Measurements from ENCODE around the gene CYP1A2.

The CYP1A2 gene

DNA sequence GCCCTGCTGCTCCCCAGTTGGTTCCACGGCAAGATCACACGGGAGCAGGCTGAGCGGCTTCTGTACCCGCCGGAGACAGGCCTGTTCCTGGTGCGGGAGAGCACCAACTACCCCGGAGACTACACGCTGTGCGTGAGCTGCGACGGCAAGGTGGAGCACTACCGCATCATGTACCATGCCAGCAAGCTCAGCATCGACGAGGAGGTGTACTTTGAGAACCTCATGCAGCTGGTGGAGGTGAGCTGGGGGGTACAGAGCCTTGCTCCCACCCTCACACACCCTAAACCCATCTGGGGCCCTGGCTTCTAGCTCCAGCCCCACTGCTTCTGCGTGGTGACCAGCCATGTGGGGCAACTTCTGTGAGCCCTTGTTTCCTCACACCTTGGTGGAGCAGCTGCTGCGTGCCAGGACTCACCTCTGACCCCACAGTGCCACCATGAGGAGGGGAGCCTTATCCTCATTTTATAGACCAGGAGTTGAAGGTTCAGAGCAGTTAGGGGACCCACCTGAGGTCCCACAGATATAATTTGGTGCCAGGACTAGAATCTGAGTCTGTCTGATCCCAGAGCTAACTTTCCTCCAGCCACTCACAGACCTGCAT lies 50.7 kb downstream of the CYP1A2 start:
- Histone ChIP-seq H3K79me1 (ENCODE audit: low read length) (peaks cover 2% of the 10 kb centered on the region), H4K8ac (ENCODE audit: low read depth, low read length) (no peak overlapping the region), H4K5ac (ENCODE audit: low read length) (no peak overlapping the region), H3K23ac (ENCODE audit: low read length) (no peak overlapping the region), H3K79me2 (ENCODE audit: control insufficient read depth, insufficient read depth, low read length) (no peaks in the 10 kb centered on the region), H3K27ac (ENCODE audit: low read depth, low read length) (no peak overlapping the region), H3K27me3 (ENCODE audit: insufficient read depth, low read length, poor library complexity) (no peaks in the 10 kb centered on the region), H3K9ac (ENCODE audit: low read length) (no peak overlapping the region), H3K4ac (ENCODE audit: low read depth, low read length) (no peak overlapping the region), H3K4me3 (ENCODE audit: low read length) (no peak overlapping the region), H3K4me2 (ENCODE audit: low read length) (no peak overlapping the region), H2BK120ac (ENCODE audit: low read depth, low read length) (no peak overlapping the region), H2BK15ac (replicated peaks; ENCODE audit: low read depth) (no peak overlapping the region), H2BK5ac (ENCODE audit: low read length) (no peak overlapping the region), H3K18ac (ENCODE audit: low read length) (no peak overlapping the region), H3K4me1 (ENCODE audit: control insufficient read depth, low read depth, low read length) (no peaks in the 10 kb centered on the region), H3K36me3 (ENCODE audit: control insufficient read depth, insufficient read depth, low read length) (peaks cover 11% of the 10 kb centered on the region), H3K56ac (ENCODE audit: low read length) (no peak overlapping the region), H2AK5ac (ENCODE audit: low read length) (no peak overlapping the region)
- no peak for DNase-seq
- WGBS (ENCODE audit: extremely low coverage, insufficient coverage, low lambda C conversion rate), result no CpG with 5 or more reads among the region's 16 CpGs

DNA sequence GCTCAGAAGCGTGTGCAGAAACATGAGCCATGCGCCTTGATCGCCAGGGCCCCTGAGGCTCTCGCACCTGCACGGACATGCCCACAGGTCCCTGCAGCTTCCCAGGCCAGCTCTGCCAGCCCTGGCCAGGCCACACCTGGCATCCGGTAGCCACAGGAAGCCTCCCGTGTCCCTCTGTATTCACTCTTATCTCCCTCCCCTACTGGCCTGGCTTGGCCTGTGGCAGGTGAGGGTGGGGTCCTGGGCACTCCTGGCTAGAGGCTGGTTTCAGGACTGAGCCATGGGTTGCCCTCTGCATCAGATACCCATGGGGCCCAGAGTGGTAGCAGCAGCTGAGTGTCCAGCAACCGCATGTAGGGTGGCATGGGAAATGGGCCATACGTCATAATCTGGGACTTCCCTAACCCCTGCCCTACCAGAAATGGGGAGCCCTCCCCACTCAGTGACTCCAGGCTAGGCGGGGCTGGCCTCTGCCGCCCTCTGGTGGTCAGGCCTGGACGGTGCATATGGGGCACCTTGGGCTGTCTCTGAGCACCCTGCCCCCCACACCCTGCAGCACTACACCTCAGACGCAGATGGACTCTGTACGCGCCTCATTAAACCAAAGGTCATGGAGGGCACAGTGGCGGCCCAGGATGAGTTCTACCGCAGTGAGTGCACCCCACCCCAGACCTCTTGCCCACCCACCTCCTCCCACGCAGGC lies 51.4 kb downstream of the CYP1A2 start:
- Histone ChIP-seq H2BK15ac (replicated peaks; ENCODE audit: low read depth) (no peak overlapping the region), H3K9ac (ENCODE audit: low read length) (no peak overlapping the region), H3K56ac (ENCODE audit: low read length) (no peak overlapping the region), H3K27ac (ENCODE audit: low read depth, low read length) (no peak overlapping the region), H2BK120ac (ENCODE audit: low read depth, low read length) (no peak overlapping the region), H3K79me2 (ENCODE audit: control insufficient read depth, insufficient read depth, low read length) (no peaks in the 10 kb centered on the region), H2BK5ac (ENCODE audit: low read length) (no peak overlapping the region), H3K36me3 (ENCODE audit: control insufficient read depth, insufficient read depth, low read length) (peaks cover 11% of the 10 kb centered on the region), H3K4ac (ENCODE audit: low read depth, low read length) (no peak overlapping the region), H3K18ac (ENCODE audit: low read length) (no peak overlapping the region), H3K4me3 (ENCODE audit: low read length) (no peak overlapping the region), H3K27me3 (ENCODE audit: insufficient read depth, low read length, poor library complexity) (no peaks in the 10 kb centered on the region), H3K4me2 (ENCODE audit: low read length) (no peak overlapping the region), H2AK5ac (ENCODE audit: low read length) (no peak overlapping the region), H3K23ac (ENCODE audit: low read length) (no peak overlapping the region), H4K8ac (ENCODE audit: low read depth, low read length) (no peak overlapping the region), H4K5ac (ENCODE audit: low read length) (no peak overlapping the region), H3K4me1 (ENCODE audit: control insufficient read depth, low read depth, low read length) (no peaks in the 10 kb centered on the region), H3K79me1 (ENCODE audit: low read length) (no peaks in the 10 kb centered on the region)
- peak; percentile 72 for DNase-seq
- no CpG with 5 or more reads among the region's 18 CpGs for WGBS (ENCODE audit: extremely low coverage, insufficient coverage, low lambda C conversion rate)

DNA sequence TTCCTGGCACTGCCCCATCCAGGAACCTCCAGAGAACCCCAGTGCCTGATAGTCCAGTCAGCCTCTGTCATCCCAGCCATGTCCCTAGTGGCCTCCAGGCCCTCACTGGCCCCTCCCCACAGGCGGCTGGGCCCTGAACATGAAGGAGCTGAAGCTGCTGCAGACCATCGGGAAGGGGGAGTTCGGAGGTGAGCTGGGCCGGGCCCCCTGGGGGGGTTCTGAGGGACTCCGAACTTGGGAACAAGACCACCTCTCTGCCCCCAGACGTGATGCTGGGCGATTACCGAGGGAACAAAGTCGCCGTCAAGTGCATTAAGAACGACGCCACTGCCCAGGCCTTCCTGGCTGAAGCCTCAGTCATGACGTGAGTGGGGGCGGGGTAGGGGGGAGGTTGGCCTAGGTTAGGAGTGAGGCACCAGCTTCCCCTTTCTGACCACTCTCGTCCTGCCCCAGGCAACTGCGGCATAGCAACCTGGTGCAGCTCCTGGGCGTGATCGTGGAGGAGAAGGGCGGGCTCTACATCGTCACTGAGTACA lies 52.0 kb downstream of the CYP1A2 start:
- Histone ChIP-seq H2BK120ac (ENCODE audit: low read depth, low read length) (no peak overlapping the region), H3K27me3 (ENCODE audit: insufficient read depth, low read length, poor library complexity) (no peaks in the 10 kb centered on the region), H2AK5ac (ENCODE audit: low read length) (no peak overlapping the region), H4K5ac (ENCODE audit: low read length) (no peak overlapping the region), H3K36me3 (ENCODE audit: control insufficient read depth, insufficient read depth, low read length) (peaks cover 11% of the 10 kb centered on the region), H3K79me1 (ENCODE audit: low read length) (no peaks in the 10 kb centered on the region), H3K18ac (ENCODE audit: low read length) (no peak overlapping the region), H2BK5ac (ENCODE audit: low read length) (no peak overlapping the region), H3K23ac (ENCODE audit: low read length) (no peak overlapping the region), H3K56ac (ENCODE audit: low read length) (no peak overlapping the region), H3K4me2 (ENCODE audit: low read length) (no peak overlapping the region), H3K4ac (ENCODE audit: low read depth, low read length) (no peak overlapping the region), H3K79me2 (ENCODE audit: control insufficient read depth, insufficient read depth, low read length) (no peaks in the 10 kb centered on the region), H3K4me3 (ENCODE audit: low read length) (no peak overlapping the region), H3K4me1 (ENCODE audit: control insufficient read depth, low read depth, low read length) (no peaks in the 10 kb centered on the region), H3K9ac (ENCODE audit: low read length) (no peak overlapping the region), H3K27ac (ENCODE audit: low read depth, low read length) (no peak overlapping the region), H4K8ac (ENCODE audit: low read depth, low read length) (no peak overlapping the region), H2BK15ac (replicated peaks; ENCODE audit: low read depth) (no peak overlapping the region)
- WGBS (ENCODE audit: extremely low coverage, insufficient coverage, low lambda C conversion rate), result no CpG with 5 or more reads among the region's 20 CpGs
- DNase-seq, result no peak

DNA sequence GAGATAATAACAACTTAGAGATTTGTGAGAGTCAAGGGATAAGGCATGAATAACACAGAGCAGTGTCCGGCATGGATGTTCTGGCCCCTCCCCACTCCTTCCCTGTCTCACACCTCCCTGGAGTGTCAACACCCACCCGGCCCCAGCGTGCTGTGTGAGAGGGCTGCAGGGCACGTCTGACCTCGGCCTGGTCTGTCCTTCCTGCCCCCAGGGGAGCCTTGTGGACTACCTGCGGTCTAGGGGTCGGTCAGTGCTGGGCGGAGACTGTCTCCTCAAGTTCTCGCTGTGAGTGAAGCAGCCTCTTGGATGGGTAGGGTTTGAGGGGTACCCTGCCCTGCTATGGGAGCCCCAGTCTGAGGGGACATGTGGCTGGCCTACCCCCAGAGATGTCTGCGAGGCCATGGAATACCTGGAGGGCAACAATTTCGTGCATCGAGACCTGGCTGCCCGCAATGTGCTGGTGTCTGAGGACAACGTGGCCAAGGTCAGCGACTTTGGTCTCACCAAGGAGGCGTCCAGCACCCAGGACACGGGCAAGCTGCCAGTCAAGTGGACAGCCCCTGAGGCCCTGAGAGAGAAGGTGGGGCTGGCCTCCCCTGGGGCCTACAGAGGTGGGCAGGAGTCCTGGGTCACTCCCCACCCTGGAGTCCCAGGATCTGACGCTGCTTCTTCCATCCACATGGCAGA lies 52.8 kb downstream of the CYP1A2 start:
- H3K4ac ChIP-seq (ENCODE audit: low read depth, low read length), result no peak overlapping the region
- no CpG with 5 or more reads among the region's 18 CpGs for WGBS (ENCODE audit: extremely low coverage, insufficient coverage, low lambda C conversion rate)
- no peaks in the 10 kb centered on the region for H3K79me2 ChIP-seq (ENCODE audit: control insufficient read depth, insufficient read depth, low read length)
- no peak overlapping the region for H3K23ac ChIP-seq (ENCODE audit: low read length)
- no peak overlapping the region for H3K4me3 ChIP-seq (ENCODE audit: low read length)
- no peak overlapping the region for H2BK120ac ChIP-seq (ENCODE audit: low read depth, low read length)
- no peaks in the 10 kb centered on the region for H3K79me1 ChIP-seq (ENCODE audit: low read length)
- no peak for DNase-seq
- H3K56ac ChIP-seq (ENCODE audit: low read length), result no peak overlapping the region
- H3K27me3 ChIP-seq (ENCODE audit: insufficient read depth, low read length, poor library complexity), result no peaks in the 10 kb centered on the region
- H3K18ac ChIP-seq (ENCODE audit: low read length), result no peak overlapping the region
- H2BK15ac ChIP-seq (replicated peaks; ENCODE audit: low read depth), result no peak overlapping the region
- no peak overlapping the region for H3K4me2 ChIP-seq (ENCODE audit: low read length)
- peaks cover 11% of the 10 kb centered on the region for H3K36me3 ChIP-seq (ENCODE audit: control insufficient read depth, insufficient read depth, low read length)
- no peak overlapping the region for H4K8ac ChIP-seq (ENCODE audit: low read depth, low read length)
- H2AK5ac ChIP-seq (ENCODE audit: low read length), result no peak overlapping the region
- H3K4me1 ChIP-seq (ENCODE audit: control insufficient read depth, low read depth, low read length), result no peaks in the 10 kb centered on the region
- H3K9ac ChIP-seq (ENCODE audit: low read length), result no peak overlapping the region
- H2BK5ac ChIP-seq (ENCODE audit: low read length), result no peak overlapping the region
- no peak overlapping the region for H4K5ac ChIP-seq (ENCODE audit: low read length)
- no peak overlapping the region for H3K27ac ChIP-seq (ENCODE audit: low read depth, low read length)

DNA sequence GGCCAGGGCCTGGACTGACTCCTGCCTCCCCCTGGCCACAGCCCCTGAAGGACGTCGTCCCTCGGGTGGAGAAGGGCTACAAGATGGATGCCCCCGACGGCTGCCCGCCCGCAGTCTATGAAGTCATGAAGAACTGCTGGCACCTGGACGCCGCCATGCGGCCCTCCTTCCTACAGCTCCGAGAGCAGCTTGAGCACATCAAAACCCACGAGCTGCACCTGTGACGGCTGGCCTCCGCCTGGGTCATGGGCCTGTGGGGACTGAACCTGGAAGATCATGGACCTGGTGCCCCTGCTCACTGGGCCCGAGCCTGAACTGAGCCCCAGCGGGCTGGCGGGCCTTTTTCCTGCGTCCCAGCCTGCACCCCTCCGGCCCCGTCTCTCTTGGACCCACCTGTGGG lies 53.6 kb downstream of the CYP1A2 start:
- H3K27ac ChIP-seq (ENCODE audit: low read depth, low read length), result no peak overlapping the region

More for the DNA sequence above, 53.6 kb downstream of the CYP1A2 start:
- Histone ChIP-seq H4K5ac (ENCODE audit: low read length) (no peak overlapping the region), H4K8ac (ENCODE audit: low read depth, low read length) (no peak overlapping the region), H3K18ac (ENCODE audit: low read length) (no peak overlapping the region), H3K56ac (ENCODE audit: low read length) (no peak overlapping the region), H3K4ac (ENCODE audit: low read depth, low read length) (no peak overlapping the region), H2AK5ac (ENCODE audit: low read length) (no peak overlapping the region), H3K4me2 (ENCODE audit: low read length) (no peak overlapping the region), H2BK5ac (ENCODE audit: low read length) (no peak overlapping the region), H3K4me1 (ENCODE audit: control insufficient read depth, low read depth, low read length) (no peaks in the 10 kb centered on the region), H2BK15ac (replicated peaks; ENCODE audit: low read depth) (no peak overlapping the region), H3K36me3 (ENCODE audit: control insufficient read depth, insufficient read depth, low read length) (peaks cover 11% of the 10 kb centered on the region), H3K79me1 (ENCODE audit: low read length) (no peaks in the 10 kb centered on the region), H3K23ac (ENCODE audit: low read length) (no peak overlapping the region), H2BK120ac (ENCODE audit: low read depth, low read length) (no peak overlapping the region), H3K79me2 (ENCODE audit: control insufficient read depth, insufficient read depth, low read length) (no peaks in the 10 kb centered on the region), H3K9ac (ENCODE audit: low read length) (no peak overlapping the region), H3K4me3 (ENCODE audit: low read length) (no peak overlapping the region), H3K27me3 (ENCODE audit: insufficient read depth, low read length, poor library complexity) (no peaks in the 10 kb centered on the region)
- no CpG with 5 or more reads among the region's 20 CpGs for WGBS (ENCODE audit: extremely low coverage, insufficient coverage, low lambda C conversion rate)
- DNase-seq, result no peak
